Endothelial cell (in vitro differentiated cells): ENCODE data around the gene TAS2R40. TPM values are rescaled to one million over a fixed set of nuclear protein-coding genes. Genes with fewer than 3 reads are reported as not detected.

Source experiments
- DNase-seq: peaks from one replicate; pipeline ENCODE4 v3.0.0; 2021; ENCODE audit warnings: low spot score
- H3K27ac Mint-ChIP-seq: one replicate; pipeline ENCODE4 v1.8.0; 2021; ENCODE audit warnings: mixed read lengths, inconsistent platforms; ENCODE audit not compliant: unreplicated experiment
- H3K27me3 Mint-ChIP-seq: one replicate; pipeline ENCODE4 v1.8.0; 2021; ENCODE audit warnings: mild to moderate bottlenecking, moderate library complexity, mixed read lengths, inconsistent platforms; ENCODE audit not compliant: unreplicated experiment
- H3K36me3 Mint-ChIP-seq: one replicate; pipeline ENCODE4 v1.8.0; 2021; ENCODE audit warnings: mild to moderate bottlenecking, low read depth, mixed read lengths, inconsistent platforms; ENCODE audit not compliant: unreplicated experiment
- H3K4me1 Mint-ChIP-seq: one replicate; pipeline ENCODE4 v1.8.0; 2021; ENCODE audit warnings: mild to moderate bottlenecking, mixed read lengths, inconsistent platforms; ENCODE audit not compliant: unreplicated experiment
- H3K4me3 Mint-ChIP-seq: one replicate; pipeline ENCODE4 v1.8.0; 2021; ENCODE audit warnings: mild to moderate bottlenecking, mixed read lengths, inconsistent platforms; ENCODE audit not compliant: unreplicated experiment
- H3K9me3 Mint-ChIP-seq: one replicate; pipeline ENCODE4 v1.8.0; 2021; ENCODE audit warnings: mixed read lengths, inconsistent platforms; ENCODE audit not compliant: unreplicated experiment
- total RNA-seq: library from RNA; stranded (reverse); fragmentation: NEBNext Ultra II Directional; extraction: Animal tissue kit (Norgen Biotek cat#: 25700); gene quantifications from one replicate; pipeline ENCODE4 v1.2.1, GENCODE V29; 2021; ENCODE audit not compliant: unreplicated experiment
- TF ChIP-seq, protein P1 (sequence below): fragments of 200-600 bp; sonication (generic); IDR thresholded peaks from one replicate; pipeline ENCODE4 v1.5.0; 2021; ENCODE audit warnings: antibody characterized with exemption; ENCODE audit not compliant: unreplicated experiment

TAS2R40 gene
- total RNA-seq, 1 donor from 2014 or later = not detected

DNA sequence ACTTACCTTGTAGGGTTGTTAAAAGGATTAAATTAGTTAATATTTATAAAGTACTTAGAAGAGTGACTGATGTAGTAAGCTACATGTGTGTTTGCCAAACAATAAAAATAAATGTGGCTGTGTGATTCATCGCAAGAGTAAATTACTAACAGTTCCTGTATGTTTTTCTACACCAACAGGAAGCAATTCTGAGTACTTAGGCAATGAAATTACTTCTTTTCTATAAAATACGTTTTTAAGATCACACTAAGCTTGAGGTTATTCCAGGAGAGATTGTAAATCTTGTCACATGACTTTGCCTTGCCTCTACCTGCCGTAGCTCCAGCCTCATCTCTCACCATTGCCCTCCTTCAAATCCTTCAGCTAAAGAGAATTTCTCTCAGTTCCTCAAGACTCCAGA lies 23.3 kb downstream of the TAS2R40 start:
- Mint-ChIP-seq H3K4me3 (no peak overlapping the region), H3K36me3 (no peaks in the 10 kb centered on the region), H3K27ac (no peak overlapping the region), H3K27me3 (peaks cover 4% of the 10 kb centered on the region), H3K4me1 (no peaks in the 10 kb centered on the region), H3K9me3 (no peaks in the 10 kb centered on the region)
- DNase-seq = no peak
- TF ChIP-seq, protein P1, sequence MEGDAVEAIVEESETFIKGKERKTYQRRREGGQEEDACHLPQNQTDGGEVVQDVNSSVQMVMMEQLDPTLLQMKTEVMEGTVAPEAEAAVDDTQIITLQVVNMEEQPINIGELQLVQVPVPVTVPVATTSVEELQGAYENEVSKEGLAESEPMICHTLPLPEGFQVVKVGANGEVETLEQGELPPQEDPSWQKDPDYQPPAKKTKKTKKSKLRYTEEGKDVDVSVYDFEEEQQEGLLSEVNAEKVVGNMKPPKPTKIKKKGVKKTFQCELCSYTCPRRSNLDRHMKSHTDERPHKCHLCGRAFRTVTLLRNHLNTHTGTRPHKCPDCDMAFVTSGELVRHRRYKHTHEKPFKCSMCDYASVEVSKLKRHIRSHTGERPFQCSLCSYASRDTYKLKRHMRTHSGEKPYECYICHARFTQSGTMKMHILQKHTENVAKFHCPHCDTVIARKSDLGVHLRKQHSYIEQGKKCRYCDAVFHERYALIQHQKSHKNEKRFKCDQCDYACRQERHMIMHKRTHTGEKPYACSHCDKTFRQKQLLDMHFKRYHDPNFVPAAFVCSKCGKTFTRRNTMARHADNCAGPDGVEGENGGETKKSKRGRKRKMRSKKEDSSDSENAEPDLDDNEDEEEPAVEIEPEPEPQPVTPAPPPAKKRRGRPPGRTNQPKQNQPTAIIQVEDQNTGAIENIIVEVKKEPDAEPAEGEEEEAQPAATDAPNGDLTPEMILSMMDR = no peak

DNA sequence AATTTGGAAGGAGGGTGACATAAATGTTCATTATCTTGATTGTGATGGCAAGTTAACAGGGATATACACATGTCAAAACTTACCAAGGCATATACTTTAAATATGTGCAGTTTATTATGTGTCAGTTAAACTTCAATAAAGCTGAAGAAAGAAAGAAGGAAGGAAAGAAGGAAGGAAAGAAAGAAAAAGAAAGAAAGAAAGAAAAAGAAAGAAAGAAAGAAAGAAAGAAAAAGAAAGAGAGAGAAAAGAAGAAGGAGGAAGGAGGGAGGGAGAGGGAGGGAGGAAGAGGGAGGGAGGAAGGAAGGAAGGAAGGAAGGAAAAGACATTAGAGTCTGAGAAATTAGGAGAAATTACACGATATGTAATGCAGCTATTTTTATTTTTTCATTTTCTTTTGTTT lies 25.5 kb downstream of the TAS2R40 start:
- TF ChIP-seq, protein P1 = no peak
- DNase-seq = no peak
- Mint-ChIP-seq H3K4me3 (no peak overlapping the region), H3K36me3 (no peaks in the 10 kb centered on the region), H3K27ac (no peak overlapping the region), H3K9me3 (no peaks in the 10 kb centered on the region), H3K4me1 (no peaks in the 10 kb centered on the region), H3K27me3 (peaks cover 4% of the 10 kb centered on the region)

DNA sequence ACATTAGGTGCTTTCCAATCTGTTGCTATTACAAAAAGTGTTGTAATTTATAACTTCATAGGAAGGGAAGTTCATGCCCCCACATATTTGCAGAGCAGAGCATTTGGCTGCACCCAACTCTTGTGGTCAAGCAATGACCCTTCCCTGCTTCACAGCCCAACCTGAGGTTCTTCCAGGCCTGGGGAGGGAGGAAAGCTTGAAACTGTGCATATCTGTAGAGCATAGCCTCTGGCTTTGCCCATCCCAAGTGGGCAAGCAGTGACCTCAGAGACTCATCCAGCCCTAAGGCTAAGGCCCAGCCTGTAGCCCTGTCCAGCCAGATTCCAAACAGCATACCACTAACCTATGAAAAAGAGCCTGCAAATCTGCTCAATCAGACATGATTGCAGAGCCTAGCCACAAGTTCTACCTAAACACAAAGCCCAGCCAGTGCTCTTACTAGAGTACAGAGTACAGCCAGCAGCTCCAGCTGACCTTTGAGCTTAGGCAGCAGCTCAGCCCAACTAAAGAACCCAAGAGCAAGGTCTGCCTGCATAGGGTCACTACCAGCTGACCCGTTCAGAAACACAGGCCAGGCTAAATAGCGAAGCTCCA lies 27.0 kb downstream of the TAS2R40 start:
- no peak for DNase-seq
- TF ChIP-seq, protein P1 = no peak
- no peaks in the 10 kb centered on the region for H3K36me3 Mint-ChIP-seq
- no peaks in the 10 kb centered on the region for H3K9me3 Mint-ChIP-seq
- peaks cover 2% of the 10 kb centered on the region for H3K27me3 Mint-ChIP-seq
- no peaks in the 10 kb centered on the region for H3K4me1 Mint-ChIP-seq
- no peak overlapping the region for H3K4me3 Mint-ChIP-seq
- H3K27ac Mint-ChIP-seq = no peak overlapping the region

DNA sequence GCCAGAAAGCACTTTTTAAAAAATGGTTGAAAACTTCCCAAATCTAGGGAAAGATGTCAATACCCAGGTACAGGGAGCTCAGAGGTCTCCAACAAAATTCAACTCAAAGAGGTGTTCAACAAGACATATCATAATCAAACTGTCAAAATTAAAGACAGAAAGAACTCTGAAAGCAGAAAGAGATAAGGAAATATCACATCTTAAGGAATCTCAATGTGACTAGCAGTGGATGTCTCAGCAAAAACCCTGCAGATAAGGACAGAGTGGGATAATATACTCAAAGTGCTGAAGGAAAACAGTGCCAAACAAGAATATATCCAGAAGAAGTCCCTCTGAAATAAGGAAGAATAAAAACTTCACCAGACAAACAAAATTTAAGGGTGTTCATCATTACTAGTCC lies 28.4 kb downstream of the TAS2R40 start:
- Mint-ChIP-seq H3K9me3 (no peaks in the 10 kb centered on the region), H3K27ac (no peak overlapping the region), H3K4me3 (no peak overlapping the region), H3K36me3 (no peaks in the 10 kb centered on the region), H3K4me1 (no peaks in the 10 kb centered on the region), H3K27me3 (peaks cover 2% of the 10 kb centered on the region)
- TF ChIP-seq, protein P1 = no peak
- no peak for DNase-seq

DNA sequence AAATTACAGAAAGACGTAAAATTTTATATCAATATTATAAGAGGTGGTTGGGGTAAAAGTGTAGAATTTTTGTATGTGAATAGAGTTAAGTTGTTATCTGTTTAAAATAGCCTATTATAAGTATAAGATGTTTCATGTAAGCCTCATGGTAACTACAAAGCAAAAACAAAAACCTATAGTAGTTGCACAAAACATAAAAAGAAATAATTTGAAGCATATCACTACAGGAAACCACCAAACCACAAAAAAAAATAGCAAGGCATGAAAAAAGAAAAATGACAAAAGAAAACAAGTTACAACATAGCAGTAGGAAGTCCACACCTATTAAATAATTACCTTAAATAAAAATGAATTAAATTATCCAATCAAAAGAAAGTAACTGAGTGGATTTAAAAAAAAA lies 29.0 kb downstream of the TAS2R40 start:
- H3K4me3 Mint-ChIP-seq = no peak overlapping the region
- H3K36me3 Mint-ChIP-seq = no peaks in the 10 kb centered on the region
- TF ChIP-seq, protein P1 = no peak
- no peaks in the 10 kb centered on the region for H3K9me3 Mint-ChIP-seq
- H3K27me3 Mint-ChIP-seq = peaks cover 2% of the 10 kb centered on the region
- no peak overlapping the region for H3K27ac Mint-ChIP-seq
- DNase-seq = no peak
- H3K4me1 Mint-ChIP-seq = peaks cover 4% of the 10 kb centered on the region
